HG03439 (cell line): Measurements from ENCODE around the gene FBLN2.
"Not testable (repeated sequence)": the region's sequence is repeated elsewhere in the genome, so short reads cannot be mapped to it uniquely, and the experiment has no call there.

ENCODE experiments used
- ATAC-seq: cut with Tn5 transposase; IDR thresholded peaks from one replicate; pipeline ENCODE4 v1.9.1; 2021; ENCODE audit warnings: mild to moderate bottlenecking, moderate library complexity; ENCODE audit not compliant: unreplicated experiment

Gene FBLN2

GRCh38 chr3:13545952-13546454, 2.9 kb upstream of the FBLN2 start:
- ATAC-seq, result no peak

GRCh38 chr3:13546667-13547171, 2.2 kb upstream of the FBLN2 start:
- ATAC-seq, result no peak

GRCh38 chr3:13547591-13548371, 1.1 kb upstream of the FBLN2 start:
- no peak for ATAC-seq

GRCh38 chr3:13549623-13550422, 898 bp downstream of the FBLN2 start:
- ATAC-seq, result no peak

GRCh38 chr3:13550423-13550690, 1.4 kb downstream of the FBLN2 start:
- ATAC-seq, result no peak

GRCh38 chr3:13550791-13551360, 2.0 kb downstream of the FBLN2 start:
- ATAC-seq, result no peak

GRCh38 chr3:13552857-13553652, 4.1 kb downstream of the FBLN2 start:
- no peak for ATAC-seq

- ATAC-seq, result no peak
These were observed 4.8 kb downstream of the FBLN2 start for GRCh38 chr3:13553686-13554085.

GRCh38 chr3:13555753-13556152, 6.8 kb downstream of the FBLN2 start:
- no peak for ATAC-seq

GRCh38 chr3:13556207-13556606, 7.3 kb downstream of the FBLN2 start:
- ATAC-seq, result no peak

- ATAC-seq, result no peak
These were observed 8.0 kb downstream of the FBLN2 start for GRCh38 chr3:13556917-13557316.

- no peak for ATAC-seq
These were observed 8.5 kb downstream of the FBLN2 start for GRCh38 chr3:13557417-13557816.

GRCh38 chr3:13557926-13558325, 9.0 kb downstream of the FBLN2 start:
- ATAC-seq, result no peak

GRCh38 chr3:13558651-13559050, 9.7 kb downstream of the FBLN2 start:
- no peak for ATAC-seq

- no peak for ATAC-seq
These were observed 11.0 kb downstream of the FBLN2 start for GRCh38 chr3:13559764-13560525.

- ATAC-seq, result no peak
These were observed 12.5 kb downstream of the FBLN2 start for GRCh38 chr3:13561376-13561775.

- no peak for ATAC-seq
These were observed 13.0 kb downstream of the FBLN2 start for GRCh38 chr3:13561967-13562366.

GRCh38 chr3:13562421-13562820, 13.5 kb downstream of the FBLN2 start:
- ATAC-seq, result not testable (repeated sequence)

- no peak for ATAC-seq
These were observed 14.4 kb downstream of the FBLN2 start for GRCh38 chr3:13563321-13563720.

GRCh38 chr3:13563911-13564310, 15.0 kb downstream of the FBLN2 start:
- ATAC-seq, result no peak
